Measurements from ENCODE around the gene PRPH2.
A peak's percentile ranks its signal among the peaks of the same experiment; 100 is the strongest.

Gene PRPH2

GRCh38 chr6:42744351-42744893 is 22.0 kb upstream of the PRPH2 start:
- Histone ChIP-seq H3K27ac (ENCODE audit: low read depth, low read length, poor library complexity, severe bottlenecking) (no peak overlapping the region), H3K27me3 (ENCODE audit: insufficient read depth, low read length) (no peaks in the 10 kb centered on the region), H2AFZ (ENCODE audit: low read length) (no peak overlapping the region), H3K9me3 (ENCODE audit: low read length) (no peaks in the 10 kb centered on the region), H3K79me2 (ENCODE audit: insufficient read depth, low read length) (peaks cover 5% of the 10 kb centered on the region; the same call in 1 of the 2 replicates), H3K9ac (ENCODE audit: low read length) (peak overlapping the region; percentile 94), H3F3A (ENCODE audit: insufficient read depth, low read length) (peaks cover 4% of the 10 kb centered on the region; the same call in 1 of the 2 replicates), H3K36me3 (ENCODE audit: insufficient read depth, low read length) (peaks cover 12% of the 10 kb centered on the region), H4K20me1 (ENCODE audit: insufficient read depth, low read length) (no peaks in the 10 kb centered on the region), H3K9me2 (ENCODE audit: low read depth, low read length) (no peaks in the 10 kb centered on the region), H3K4me1 (ENCODE audit: insufficient read depth, low read length, severe bottlenecking) (peaks cover 50% of the 10 kb centered on the region), H3K4me3 (ENCODE audit: low read depth, low read length, poor library complexity, severe bottlenecking) (peak overlapping the region; percentile 85), H3K4me2 (ENCODE audit: low read length) (peak overlapping the region; percentile 80)
- TF ChIP-seq CTCF (IDR thresholded peaks at IDR 0.05; ENCODE audit: low read length) = peak; percentile 31; the same call in 1 of the 2 replicates
- TF ChIP-seq EZH2 (IDR thresholded peaks at IDR 0.05; ENCODE audit: borderline replicate concordance, low read length) = no peak

- TF ChIP-seq CTCF (IDR thresholded peaks at IDR 0.05; ENCODE audit: low read length) = no peak
- TF ChIP-seq EZH2 (IDR thresholded peaks at IDR 0.05; ENCODE audit: borderline replicate concordance, low read length) = no peak
- Histone ChIP-seq H3K9ac (ENCODE audit: low read length) (no peak overlapping the region), H2AFZ (ENCODE audit: low read length) (no peak overlapping the region), H4K20me1 (ENCODE audit: insufficient read depth, low read length) (no peaks in the 10 kb centered on the region), H3K4me2 (ENCODE audit: low read length) (no peak overlapping the region), H3K27me3 (ENCODE audit: insufficient read depth, low read length) (no peaks in the 10 kb centered on the region), H3K79me2 (ENCODE audit: insufficient read depth, low read length) (peaks cover 5% of the 10 kb centered on the region; the same call in 1 of the 2 replicates), H3K4me3 (ENCODE audit: low read depth, low read length, poor library complexity, severe bottlenecking) (no peak overlapping the region), H3K27ac (ENCODE audit: low read depth, low read length, poor library complexity, severe bottlenecking) (no peak overlapping the region), H3K9me3 (ENCODE audit: low read length) (no peaks in the 10 kb centered on the region), H3K36me3 (ENCODE audit: insufficient read depth, low read length) (peaks cover 12% of the 10 kb centered on the region), H3K9me2 (ENCODE audit: low read depth, low read length) (no peaks in the 10 kb centered on the region), H3F3A (ENCODE audit: insufficient read depth, low read length) (no peaks in the 10 kb centered on the region), H3K4me1 (ENCODE audit: insufficient read depth, low read length, severe bottlenecking) (peaks cover 29% of the 10 kb centered on the region)
Observed at GRCh38 chr6:42742116-42742894, 19.9 kb upstream of the PRPH2 start.

- no peaks in the 10 kb centered on the region for H4K20me1 ChIP-seq (ENCODE audit: insufficient read depth, low read length)
- no peak overlapping the region for H3K4me2 ChIP-seq (ENCODE audit: low read length)
- TF ChIP-seq CTCF (IDR thresholded peaks at IDR 0.05; ENCODE audit: low read length) (no peak), EZH2 (IDR thresholded peaks at IDR 0.05; ENCODE audit: borderline replicate concordance, low read length) (no peak)
- peaks cover 5% of the 10 kb centered on the region; the same call in 1 of the 2 replicates for H3K79me2 ChIP-seq (ENCODE audit: insufficient read depth, low read length)
- no peaks in the 10 kb centered on the region for H3K9me3 ChIP-seq (ENCODE audit: low read length)
- peaks cover 12% of the 10 kb centered on the region for H3K36me3 ChIP-seq (ENCODE audit: insufficient read depth, low read length)
- H3K27me3 ChIP-seq (ENCODE audit: insufficient read depth, low read length) = no peaks in the 10 kb centered on the region
- H2AFZ ChIP-seq (ENCODE audit: low read length) = no peak overlapping the region
- H3F3A ChIP-seq (ENCODE audit: insufficient read depth, low read length) = no peaks in the 10 kb centered on the region
- peaks cover 29% of the 10 kb centered on the region for H3K4me1 ChIP-seq (ENCODE audit: insufficient read depth, low read length, severe bottlenecking)
- no peak overlapping the region for H3K4me3 ChIP-seq (ENCODE audit: low read depth, low read length, poor library complexity, severe bottlenecking)
- H3K9me2 ChIP-seq (ENCODE audit: low read depth, low read length) = no peaks in the 10 kb centered on the region
- H3K9ac ChIP-seq (ENCODE audit: low read length) = no peak overlapping the region
- no peak overlapping the region for H3K27ac ChIP-seq (ENCODE audit: low read depth, low read length, poor library complexity, severe bottlenecking)
Observed at GRCh38 chr6:42740725-42741124, 18.3 kb upstream of the PRPH2 start.

Data from OCI-LY1 (cell line).